HepG2 (cell line): ENCODE results near the gene MAN1C1. TPM values are rescaled to one million over a fixed set of nuclear protein-coding genes. Genes with fewer than 3 reads are reported as not detected.

Source experiments
- ATAC-seq: fragments of 200-7000 bp; cut with Tn5 transposase; 3 replicates; pipeline ENCODE4 v1.9.1; 2020; ENCODE audit warnings: mild to moderate bottlenecking, moderate library complexity
- BruUV-seq: library from RNA; stranded (reverse); fragments of 400-500 nt; replicated peaks from 2 replicates; lab custom pipeline; 2021; lab: Mats Ljungman, UMichigan
- CTCF ChIA-PET: fragments of 300-600 bp; formaldehyde crosslinking; extraction: SDS; loops from one replicate; lab custom pipeline; 2021; ENCODE audit warnings: low total read pairs, inconsistent platforms, low intra/inter-chr PET ratio; lab: Yijun Ruan, JAX
- POLR2A ChIA-PET: fragments of 350-600 bp; sonication (Branson Sonifier 250); formaldehyde crosslinking; loops from one replicate; lab custom pipeline; 2020; ENCODE audit warnings: antibody characterized with exemption, inconsistent platforms; lab: Yijun Ruan, JAX
- DNase-seq: peaks from one replicate; pipeline ENCODE4 v3.0.0-alpha.2; 2015; ENCODE audit warnings: low spot score
- FAIRE-seq: peaks from 3 replicates; lab custom pipeline; 2011; peaks lifted over from hg19 to GRCh38; lab: Jason Lieb, UNC
- H2AFZ ChIP-seq: one replicate; pipeline ENCODE4 v1.6.1; 2011; ENCODE audit warnings: low read length, inconsistent platforms
- H3K27ac ChIP-seq: fragments of 300-600 bp; 3 replicates; pipeline ENCODE4 v1.8.0; 2011; ENCODE audit warnings: mixed run types, mild to moderate bottlenecking, mixed read lengths, low read length, inconsistent platforms; ENCODE audit not compliant: insufficient read depth; ENCODE audit errors: extremely low read length
- H3K27me3 ChIP-seq, 2 experiments: fragments of 200-600 bp in 1 of 2; 2 replicates in 1 of 2; 3 replicates in 1 of 2; pipeline versions ENCODE4 v1.6.0 to v1.8.0; 2011; ENCODE audit warnings: low read length in 2 of 2, mild to moderate bottlenecking in 2 of 2, moderate library complexity in 2 of 2, inconsistent platforms in 1 of 2; ENCODE audit not compliant: insufficient read depth in 2 of 2, control insufficient read depth in 1 of 2
- H3K36me3 ChIP-seq, 2 experiments: fragments of 200-600 bp in 1 of 2; replicated peaks in 1 of 2; 2 replicates in 1 of 2; 3 replicates in 1 of 2; pipeline versions ENCODE4 v1.5.1 to v1.8.0; 2011; ENCODE audit warnings: low read length in 2 of 2, inconsistent platforms in 1 of 2; ENCODE audit not compliant: insufficient read depth in 2 of 2, control insufficient read depth in 1 of 2
- H3K4me1 ChIP-seq: 2 replicates; pipeline ENCODE4 v1.5.1; 2012; ENCODE audit warnings: low read length, inconsistent platforms; ENCODE audit not compliant: insufficient read depth
- H3K4me2 ChIP-seq: 2 replicates; pipeline ENCODE4 v1.6.0; 2011; ENCODE audit warnings: low read depth, low read length, inconsistent platforms
- H3K4me3 ChIP-seq, 3 experiments: fragments of 200-600 bp in 1 of 3; sonication (generic), shearing (Covaris generic) in 1 of 3; replicated peaks in 1 of 3; 2 replicates each; pipeline ENCODE4 v1.5.1; 2011 to 2016; ENCODE audit warnings: low read length in 3 of 3, inconsistent platforms in 2 of 3, low read depth in 2 of 3, mild to moderate bottlenecking in 2 of 3, control low read depth in 1 of 3, mixed read lengths in 1 of 3; ENCODE audit not compliant: insufficient read depth in 1 of 3
- H3K79me2 ChIP-seq: one replicate; pipeline ENCODE4 v1.6.1; 2011; ENCODE audit warnings: low read length, inconsistent platforms; ENCODE audit not compliant: insufficient read depth
- H3K9ac ChIP-seq: 2 replicates; pipeline ENCODE4 v1.6.0; 2011; ENCODE audit warnings: mild to moderate bottlenecking, low read depth, low read length, inconsistent platforms; ENCODE audit not compliant: insufficient read depth
- H3K9me3 ChIP-seq: 2 replicates; pipeline ENCODE4 v1.5.1; 2012; ENCODE audit warnings: mild to moderate bottlenecking, low read length
- H4K20me1 ChIP-seq: 2 replicates; pipeline ENCODE4 v1.6.0; 2011; ENCODE audit warnings: inconsistent platforms, mild to moderate bottlenecking, low read length, moderate library complexity; ENCODE audit not compliant: insufficient read depth
- ATRX ChIP-seq: sonication (generic); formaldehyde crosslinking; IDR thresholded peaks from 2 replicates; pipeline ENCODE4 v1.4.0; 2020; ENCODE audit warnings: missing genetic modification reagents, borderline replicate concordance
- GTF2F1 ChIP-seq: fragments of 150-350 bp; IDR thresholded peaks from 2 replicates; pipeline ENCODE4 v1.6.1; 2014; ENCODE audit warnings: low read length
- HIVEP1 ChIP-seq: sonication (generic); formaldehyde crosslinking; IDR thresholded peaks from 2 replicates; pipeline ENCODE4 v1.4.0; 2020; ENCODE audit warnings: mild to moderate bottlenecking, missing genetic modification reagents
- PAWR ChIP-seq: sonication (generic); formaldehyde crosslinking; IDR thresholded peaks from 2 replicates; pipeline ENCODE4 v1.4.0; 2020; ENCODE audit warnings: missing genetic modification reagents, mild to moderate bottlenecking, borderline replicate concordance
- SOX6 ChIP-seq, 2 experiments: fragments of 450-650 bp in 1 of 2; sonication (generic) in 1 of 2; formaldehyde crosslinking in 1 of 2; IDR thresholded peaks; 2 replicates each; pipeline versions ENCODE4 v1.4.0 to v1.6.1; 2017 to 2020; ENCODE audit warnings: antibody characterized with exemption in 1 of 2, mild to moderate bottlenecking in 1 of 2, missing genetic modification reagents in 1 of 2
- SYNCRIP ChIP-seq: fragments of 200-400 bp; formaldehyde crosslinking; IDR thresholded peaks from 2 replicates; pipeline ENCODE4 v1.6.1; 2018; ENCODE audit warnings: mild to moderate bottlenecking, low read depth, low read length; ENCODE audit not compliant: insufficient read depth
- ZNF383 ChIP-seq: sonication (generic); formaldehyde crosslinking; IDR thresholded peaks from 2 replicates; pipeline ENCODE4 v1.4.0; 2020; ENCODE audit warnings: missing genetic modification reagents, mild to moderate bottlenecking, borderline replicate concordance
- ZNF510 ChIP-seq: sonication (generic); formaldehyde crosslinking; IDR thresholded peaks from 2 replicates; pipeline ENCODE4 v1.4.0; 2020; ENCODE audit warnings: low read depth, mild to moderate bottlenecking, missing genetic modification reagents
- WGBS: methylation state at CpG from one replicate; pipeline ENCODE4 v1.1.6; 2017; ENCODE audit warnings: low lambda C conversion rate; 5-methylcytosine and 5-hydroxymethylcytosine counted together
- in situ Hi-C: cut with HindIII; loops from 2 replicates; pipeline ENCODE4 v1.10.0; 2017; ENCODE audit warnings: low pct_unique_long_range_greater_than_20kb; ENCODE audit not compliant: extremely low pct_ligation_motif_present
- intact Hi-C: fragments of 100-400 bp; cut with micrococcal nuclease; formaldehyde crosslinking; loops from one replicate; pipeline ENCODE4 v1.10.0; 2022; ENCODE audit not compliant: unreplicated experiment
- polyA plus RNA-seq, 8 experiments: library from polyadenylated mRNA; depleted of rRNA in 3 of 8; stranded (reverse) in 7 of 8; unstranded in 1 of 8; fragments of >200 nt; fragmentation: Illumina TruSeq in 4 of 8; extraction: Trizol in 4 of 8; gene quantifications; 2 replicates each; pipeline versions ENCODE4 v1.2.1 to v1.2.3, GENCODE V29; 2011 to 2016; ENCODE audit warnings: low read depth in 4 of 8, missing spikeins in 1 of 8, mixed read lengths in 1 of 8; ENCODE audit not compliant: insufficient read depth in 1 of 8
- total RNA-seq, 5 experiments: library from RNA; depleted of rRNA; stranded (reverse); fragments of >200 nt; fragmentation: Illumina TruSeq; extraction: Trizol; gene quantifications; 2 replicates each; pipeline ENCODE4 v1.2.3, GENCODE V29; 2016; ENCODE audit warnings: low read depth in 1 of 5
- TF ChIP-seq, protein P1 (sequence below): sonication (generic); formaldehyde crosslinking; IDR thresholded peaks from 2 replicates; pipeline ENCODE4 v1.4.0; 2020; ENCODE audit warnings: missing genetic modification reagents
- TF ChIP-seq, protein P2 (sequence below): sonication (generic); IDR thresholded peaks from 2 replicates; pipeline ENCODE4 v1.6.1; 2016; ENCODE audit warnings: low read depth, borderline replicate concordance
- TF ChIP-seq, protein P3 (sequence below): sonication (generic); formaldehyde crosslinking; IDR thresholded peaks from 2 replicates; pipeline ENCODE4 v1.4.0; 2020; ENCODE audit warnings: missing genetic modification reagents
- TF ChIP-seq, protein P4 (sequence below): IDR thresholded peaks from 2 replicates; pipeline ENCODE4 v1.6.1; 2016; ENCODE audit warnings: missing compliant biosample characterization, missing genetic modification reagents, borderline replicate concordance

MAN1C1 gene
- total and polyA plus RNA-seq, 2 of the 13 experiments (the other 11 are each of a cell fraction or from before 2014, with no cell fraction given) = 0.18 to 0.49 TPM

DNA sequence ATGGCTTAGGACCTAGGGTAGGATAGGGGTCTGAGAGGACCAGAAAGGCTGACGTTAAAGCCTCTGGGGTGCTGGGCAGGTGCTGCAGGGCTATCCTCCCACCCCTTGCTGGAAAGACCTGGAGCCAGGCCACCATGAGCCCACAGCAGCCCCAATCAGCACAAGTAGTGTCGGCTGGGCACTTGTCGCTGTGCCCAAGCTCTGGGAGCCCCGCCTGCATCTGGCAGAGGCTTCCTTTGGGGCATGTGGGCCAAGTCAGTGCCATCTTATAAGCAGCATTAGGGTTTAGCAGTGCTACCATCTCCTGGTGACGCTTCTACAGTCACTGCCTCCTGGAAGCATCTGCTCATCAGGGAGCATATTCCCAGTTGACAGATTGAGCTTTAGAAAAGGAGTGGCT lies 31.3 kb downstream of the MAN1C1 start (continued):
- TF ChIP-seq HIVEP1 (CRISPR knock-in tag) = no peak
- TF ChIP-seq GTF2F1 = no peak
- no peak for TF ChIP-seq ZNF510 (CRISPR knock-in tag)
- no peak for TF ChIP-seq ZNF383 (CRISPR knock-in tag)
- TF ChIP-seq, protein P1, sequence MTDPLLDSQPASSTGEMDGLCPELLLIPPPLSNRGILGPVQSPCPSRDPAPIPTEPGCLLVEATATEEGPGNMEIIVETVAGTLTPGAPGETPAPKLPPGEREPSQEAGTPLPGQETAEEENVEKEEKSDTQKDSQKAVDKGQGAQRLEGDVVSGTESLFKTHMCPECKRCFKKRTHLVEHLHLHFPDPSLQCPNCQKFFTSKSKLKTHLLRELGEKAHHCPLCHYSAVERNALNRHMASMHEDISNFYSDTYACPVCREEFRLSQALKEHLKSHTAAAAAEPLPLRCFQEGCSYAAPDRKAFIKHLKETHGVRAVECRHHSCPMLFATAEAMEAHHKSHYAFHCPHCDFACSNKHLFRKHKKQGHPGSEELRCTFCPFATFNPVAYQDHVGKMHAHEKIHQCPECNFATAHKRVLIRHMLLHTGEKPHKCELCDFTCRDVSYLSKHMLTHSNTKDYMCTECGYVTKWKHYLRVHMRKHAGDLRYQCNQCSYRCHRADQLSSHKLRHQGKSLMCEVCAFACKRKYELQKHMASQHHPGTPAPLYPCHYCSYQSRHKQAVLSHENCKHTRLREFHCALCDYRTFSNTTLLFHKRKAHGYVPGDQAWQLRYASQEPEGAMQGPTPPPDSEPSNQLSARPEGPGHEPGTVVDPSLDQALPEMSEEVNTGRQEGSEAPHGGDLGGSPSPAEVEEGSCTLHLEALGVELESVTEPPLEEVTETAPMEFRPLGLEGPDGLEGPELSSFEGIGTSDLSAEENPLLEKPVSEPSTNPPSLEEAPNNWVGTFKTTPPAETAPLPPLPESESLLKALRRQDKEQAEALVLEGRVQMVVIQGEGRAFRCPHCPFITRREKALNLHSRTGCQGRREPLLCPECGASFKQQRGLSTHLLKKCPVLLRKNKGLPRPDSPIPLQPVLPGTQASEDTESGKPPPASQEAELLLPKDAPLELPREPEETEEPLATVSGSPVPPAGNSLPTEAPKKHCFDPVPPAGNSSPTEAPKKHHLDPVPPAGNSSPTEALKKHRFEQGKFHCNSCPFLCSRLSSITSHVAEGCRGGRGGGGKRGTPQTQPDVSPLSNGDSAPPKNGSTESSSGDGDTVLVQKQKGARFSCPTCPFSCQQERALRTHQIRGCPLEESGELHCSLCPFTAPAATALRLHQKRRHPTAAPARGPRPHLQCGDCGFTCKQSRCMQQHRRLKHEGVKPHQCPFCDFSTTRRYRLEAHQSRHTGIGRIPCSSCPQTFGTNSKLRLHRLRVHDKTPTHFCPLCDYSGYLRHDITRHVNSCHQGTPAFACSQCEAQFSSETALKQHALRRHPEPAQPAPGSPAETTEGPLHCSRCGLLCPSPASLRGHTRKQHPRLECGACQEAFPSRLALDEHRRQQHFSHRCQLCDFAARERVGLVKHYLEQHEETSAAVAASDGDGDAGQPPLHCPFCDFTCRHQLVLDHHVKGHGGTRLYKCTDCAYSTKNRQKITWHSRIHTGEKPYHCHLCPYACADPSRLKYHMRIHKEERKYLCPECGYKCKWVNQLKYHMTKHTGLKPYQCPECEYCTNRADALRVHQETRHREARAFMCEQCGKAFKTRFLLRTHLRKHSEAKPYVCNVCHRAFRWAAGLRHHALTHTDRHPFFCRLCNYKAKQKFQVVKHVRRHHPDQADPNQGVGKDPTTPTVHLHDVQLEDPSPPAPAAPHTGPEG = no peak

DNA sequence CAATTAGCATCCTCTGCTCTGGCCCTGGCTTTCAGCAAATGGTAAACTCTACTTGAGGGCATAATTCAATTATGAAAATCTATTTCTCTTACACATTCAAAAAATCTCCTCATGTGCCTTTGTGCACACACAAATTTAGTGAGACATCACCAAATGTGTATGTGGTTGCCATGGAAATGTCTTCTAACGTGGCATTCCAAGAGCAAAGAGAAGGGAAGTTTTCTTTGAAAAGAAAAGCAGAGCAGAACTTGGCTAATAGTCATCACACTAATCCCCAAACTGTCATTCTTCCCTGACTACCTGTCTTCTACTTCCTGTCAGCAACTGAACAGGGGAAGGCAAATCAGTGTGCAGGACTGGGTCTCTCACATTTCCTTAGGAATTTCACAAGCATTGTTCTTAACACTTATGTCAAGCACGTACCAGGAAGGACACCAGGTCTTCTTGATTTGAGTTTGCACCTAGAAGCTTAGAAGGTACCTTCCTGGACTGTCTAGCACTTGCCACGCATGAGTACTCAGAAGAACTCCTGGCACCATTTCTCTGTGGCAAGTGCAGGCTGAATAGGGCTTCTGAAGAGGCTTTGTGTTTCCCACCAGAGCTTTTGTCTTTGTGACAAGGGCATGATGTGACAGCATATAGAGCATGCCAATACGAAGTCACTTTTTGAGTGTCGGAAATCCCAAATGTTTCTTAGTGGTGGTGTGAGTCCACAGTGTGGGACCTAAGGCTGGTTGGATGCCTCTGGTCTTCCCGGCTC lies 32.3 kb downstream of the MAN1C1 start:
- no peaks in the 10 kb centered on the region for H3K9me3 ChIP-seq
- POLR2A ChIA-PET = no interaction called here
- DNase-seq = no peak
- no peaks in the 10 kb centered on the region for H3K79me2 ChIP-seq
- peaks cover 5 to 41% of the 10 kb centered on the region in 2 experiments; a peak in 4 of 5 replicates for H3K27me3 ChIP-seq
- no peak overlapping the region for H3K27ac ChIP-seq
- CTCF ChIA-PET = no interaction called here
- no peak overlapping the region for H3K9ac ChIP-seq
- no peaks in the 10 kb centered on the region for H3K4me1 ChIP-seq
- no peak overlapping the region for H3K4me2 ChIP-seq
- no peaks in the 10 kb centered on the region for H4K20me1 ChIP-seq
- no peak for ATAC-seq
- WGBS = 35% methylated on average over 6 of the region's 6 CpGs
- intact Hi-C loops (no loop called here), in situ Hi-C loops (no loop called here)
- H3K36me3 ChIP-seq = no peaks in the 10 kb centered on the region
- no TSS peak for BruUV-seq
- H3K4me3 ChIP-seq = no peak overlapping the region
- FAIRE-seq = no peak
- H2AFZ ChIP-seq = no peak overlapping the region
- TF ChIP-seq SYNCRIP (no peak), ATRX (CRISPR knock-in tag) (no peak), PAWR (CRISPR knock-in tag) (no peak), SOX6 (IDR thresholded peaks at IDR 0.05) (no peak), SOX6 (CRISPR knock-in tag; IDR thresholded peaks at IDR 0.05) (no peak)
- TF ChIP-seq, protein P2, sequence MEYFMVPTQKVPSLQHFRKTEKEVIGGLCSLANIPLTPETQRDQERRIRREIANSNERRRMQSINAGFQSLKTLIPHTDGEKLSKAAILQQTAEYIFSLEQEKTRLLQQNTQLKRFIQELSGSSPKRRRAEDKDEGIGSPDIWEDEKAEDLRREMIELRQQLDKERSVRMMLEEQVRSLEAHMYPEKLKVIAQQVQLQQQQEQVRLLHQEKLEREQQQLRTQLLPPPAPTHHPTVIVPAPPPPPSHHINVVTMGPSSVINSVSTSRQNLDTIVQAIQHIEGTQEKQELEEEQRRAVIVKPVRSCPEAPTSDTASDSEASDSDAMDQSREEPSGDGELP = no peak
- TF ChIP-seq, protein P3, sequence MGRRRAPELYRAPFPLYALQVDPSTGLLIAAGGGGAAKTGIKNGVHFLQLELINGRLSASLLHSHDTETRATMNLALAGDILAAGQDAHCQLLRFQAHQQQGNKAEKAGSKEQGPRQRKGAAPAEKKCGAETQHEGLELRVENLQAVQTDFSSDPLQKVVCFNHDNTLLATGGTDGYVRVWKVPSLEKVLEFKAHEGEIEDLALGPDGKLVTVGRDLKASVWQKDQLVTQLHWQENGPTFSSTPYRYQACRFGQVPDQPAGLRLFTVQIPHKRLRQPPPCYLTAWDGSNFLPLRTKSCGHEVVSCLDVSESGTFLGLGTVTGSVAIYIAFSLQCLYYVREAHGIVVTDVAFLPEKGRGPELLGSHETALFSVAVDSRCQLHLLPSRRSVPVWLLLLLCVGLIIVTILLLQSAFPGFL (CRISPR knock-in tag) = no peak
- TF ChIP-seq, protein P4, sequence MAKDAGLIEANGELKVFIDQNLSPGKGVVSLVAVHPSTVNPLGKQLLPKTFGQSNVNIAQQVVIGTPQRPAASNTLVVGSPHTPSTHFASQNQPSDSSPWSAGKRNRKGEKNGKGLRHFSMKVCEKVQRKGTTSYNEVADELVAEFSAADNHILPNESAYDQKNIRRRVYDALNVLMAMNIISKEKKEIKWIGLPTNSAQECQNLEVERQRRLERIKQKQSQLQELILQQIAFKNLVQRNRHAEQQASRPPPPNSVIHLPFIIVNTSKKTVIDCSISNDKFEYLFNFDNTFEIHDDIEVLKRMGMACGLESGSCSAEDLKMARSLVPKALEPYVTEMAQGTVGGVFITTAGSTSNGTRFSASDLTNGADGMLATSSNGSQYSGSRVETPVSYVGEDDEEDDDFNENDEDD (CRISPR knock-in tag) = no peak
